ENCODE results near the gene NUP153. TPM values are rescaled to one million over a fixed set of nuclear protein-coding genes. Genes with fewer than 3 reads are reported as not detected.

NUP153 gene
- total and polyA plus RNA-seq, 4 donors = 6.2 to 50.2 (median 21.9) TPM

- no peak for TF ChIP-seq CTCF (IDR thresholded peaks at IDR 0.05; ENCODE audit: control extremely low read depth, extremely low read depth)
- Histone ChIP-seq H3K27ac (ENCODE audit: low read depth in 1 of 2, low read length in 1 of 2) (no peak overlapping the region), H3K36me3 (ENCODE audit: control insufficient read depth in 4 of 4, insufficient read depth in 4 of 4, low read length in 4 of 4) (no peaks in the 10 kb centered on the region), H3K4me3 (no peak overlapping the region), H3K9ac (ENCODE audit: insufficient read depth in 1 of 2, low read length in 2 of 2) (no peak overlapping the region), H3K27me3 (ENCODE audit: control insufficient read depth in 3 of 3, insufficient read depth in 3 of 3, low read length in 2 of 3) (no peaks in the 10 kb centered on the region), H3K4me1 (ENCODE audit: control insufficient read depth in 5 of 5, insufficient read depth in 5 of 5, low read length in 5 of 5) (no peaks in the 10 kb centered on the region), H3K9me3 (ENCODE audit: control insufficient read depth in 4 of 4, insufficient read depth in 3 of 4, low read length in 3 of 4) (no peaks in the 10 kb centered on the region)
- ATAC-seq (ENCODE audit: insufficient read depth, low FRiP score) (no peak), DNase-seq (no peak)
- 81 to 90% methylated on average over 3 of the region's 3 CpGs for WGBS, 2 donors
Observed at GRCh38 chr6:17565399-17565798, 141.3 kb downstream of the NUP153 start.

Small RNA genes within 50 kb of the gene (small RNA-seq; reads per million reads assigned to genes)
- gene RF00019 (ENCODE audit: low replicate concordance) (not detected), gene RNA5SP204 (ENCODE audit: low replicate concordance) (0.12 reads per million), gene RNU6-190P (ENCODE audit: low replicate concordance) (not detected), gene SUMO2P13 (ENCODE audit: low replicate concordance) (not detected)

Other genes with a start within 250 kb of the NUP153 start
- 10 to 100 TPM; 21.9 to 38.4 TPM for gene FAM8A1, start 106.6 kb downstream of the NUP153 start, total RNA-seq
- gene FAM8A1, start 106.6 kb downstream of the NUP153 start, polyA plus RNA-seq = 10 to 100 TPM; 12.1 to 14.2 TPM

Data from lung (tissue), 13 donors.